SK-N-SH (cell line): ENCODE data around the gene ATL2. TPM values are rescaled to one million over a fixed set of nuclear protein-coding genes. Genes with fewer than 3 reads are reported as not detected.
"Not testable (repeated sequence)": the region's sequence is repeated elsewhere in the genome, so short reads cannot be mapped to it uniquely, and the experiment has no call there.

ENCODE experiments used
- CTCF ChIA-PET: fragments of 300-600, 350-600 bp; formaldehyde crosslinking; extraction: SDS; loops from one replicate; lab custom pipeline; 2021; lab: Yijun Ruan, JAX
- POLR2A ChIA-PET: fragments of 350-600 bp; sonication (Branson Sonifier 250); formaldehyde crosslinking; extraction: SDS; loops from one replicate; lab custom pipeline; 2020; ENCODE audit warnings: antibody characterized with exemption, inconsistent platforms; lab: Yijun Ruan, JAX
- DNase-seq: peaks from one replicate; pipeline ENCODE4 v3.0.0; 2012
- H2AFZ ChIP-seq: fragments of 200-600 bp; sonication (generic); 2 replicates; pipeline ENCODE4 v1.8.1; 2016; ENCODE audit warnings: antibody characterized with exemption, mild to moderate bottlenecking, low read depth
- H3F3A ChIP-seq: fragments of 200-600 bp; sonication (generic); replicated peaks from 2 replicates; pipeline ENCODE3; 2016; ENCODE audit warnings: antibody characterized with exemption, mild to moderate bottlenecking; ENCODE audit not compliant: insufficient read depth
- H3K27ac ChIP-seq, 2 experiments: fragments of 200-500 bp in 1 of 2; fragments of 200-600 bp in 1 of 2; sonication (Bioruptor generic) in 1 of 2; sonication (generic), shearing (Covaris generic) in 1 of 2; 2 replicates each; pipeline versions ENCODE4 v1.5.1 to v1.6.1; 2014 to 2016; ENCODE audit warnings: low read depth in 2 of 2, inconsistent platforms in 1 of 2, low read length in 1 of 2, mild to moderate bottlenecking in 1 of 2, mixed read lengths in 1 of 2
- H3K27me3 ChIP-seq: fragments of 200-600 bp; sonication (generic), shearing (Covaris generic); 2 replicates; pipeline ENCODE4 v1.6.1; 2016; ENCODE audit warnings: mixed run types; ENCODE audit not compliant: insufficient read depth
- H3K36me3 ChIP-seq, 2 experiments: fragments of 200-500 bp in 1 of 2; fragments of 200-600 bp in 1 of 2; sonication (Bioruptor generic) in 1 of 2; sonication (generic) in 1 of 2; replicated peaks in 1 of 2; 2 replicates each; pipeline versions ENCODE3 to v1.5.1; 2014 to 2016; ENCODE audit warnings: low read length in 1 of 2, mild to moderate bottlenecking in 1 of 2; ENCODE audit not compliant: insufficient read depth in 2 of 2, control insufficient read depth in 1 of 2
- H3K4me1 ChIP-seq, 2 experiments: fragments of 200-500 bp in 1 of 2; fragments of 200-600 bp in 1 of 2; sonication (Bioruptor generic) in 1 of 2; sonication (generic), shearing (Covaris generic) in 1 of 2; 2 replicates each; pipeline versions ENCODE4 v1.5.1 to v1.6.1; 2014 to 2016; ENCODE audit warnings: low read depth in 1 of 2, low read length in 1 of 2, mixed run types in 1 of 2; ENCODE audit not compliant: insufficient read depth in 2 of 2, control insufficient read depth in 1 of 2
- H3K4me2 ChIP-seq: fragments of 200-600 bp; sonication (generic), shearing (Covaris generic); 2 replicates; pipeline ENCODE4 v1.6.1; 2017; ENCODE audit warnings: mixed run types
- H3K4me3 ChIP-seq, 2 experiments: fragments of 200-500 bp in 1 of 2; fragments of 200-600 bp in 1 of 2; sonication (Bioruptor generic) in 1 of 2; sonication (generic), shearing (Covaris generic) in 1 of 2; 2 replicates each; pipeline versions ENCODE4 v1.5.1 to v1.8.1; 2014 to 2016; ENCODE audit warnings: low read depth in 2 of 2, inconsistent platforms in 1 of 2, low read length in 1 of 2, mild to moderate bottlenecking in 1 of 2, mixed read lengths in 1 of 2, moderate library complexity in 1 of 2
- H3K79me2 ChIP-seq: fragments of 200-600 bp; sonication (generic); 2 replicates; pipeline ENCODE4 v1.8.1; 2017; ENCODE audit warnings: mild to moderate bottlenecking; ENCODE audit not compliant: insufficient read depth
- H3K9ac ChIP-seq: fragments of 200-600 bp; sonication (generic); 2 replicates; pipeline ENCODE4 v1.6.1; 2017; ENCODE audit warnings: mixed run types
- H3K9me2 ChIP-seq: fragments of 200-600 bp; sonication (generic); 2 replicates; pipeline ENCODE4 v1.6.1; 2017; ENCODE audit warnings: mixed run types
- H3K9me3 ChIP-seq: fragments of 200-600 bp; sonication (generic); 2 replicates; pipeline ENCODE4 v1.6.1; 2017; ENCODE audit warnings: mixed run types, mild to moderate bottlenecking, moderate library complexity
- H4K20me1 ChIP-seq: fragments of 200-600 bp; sonication (generic); 2 replicates; pipeline ENCODE4 v1.6.1; 2017; ENCODE audit warnings: mild to moderate bottlenecking, mixed run types; ENCODE audit not compliant: insufficient read depth
- CHD2 ChIP-seq: fragments of 150-350 bp; IDR thresholded peaks from 2 replicates; pipeline ENCODE4 v1.6.1; 2018; ENCODE audit warnings: low read length; ENCODE audit not compliant: partially characterized antibody
- ELF1 ChIP-seq: IDR thresholded peaks from 2 replicates; pipeline ENCODE4 v1.4.0; 2012
- EP300 ChIP-seq, 2 experiments: IDR thresholded peaks; 2 replicates each; pipeline versions ENCODE4 v1.4.0 to v1.6.1; 2012; ENCODE audit warnings: borderline replicate concordance in 1 of 2, low read depth in 1 of 2, low read length in 1 of 2
- EZH2phosphoT487 ChIP-seq: fragments of 200-600 bp; sonication (generic); IDR thresholded peaks from 2 replicates; pipeline ENCODE4 v1.6.1; 2017; ENCODE audit warnings: low read depth, mixed run types, mild to moderate bottlenecking, antibody characterized with exemption, moderate library complexity, borderline replicate concordance
- FOSL2 ChIP-seq: IDR thresholded peaks from 2 replicates; pipeline ENCODE4 v1.4.0; 2012; ENCODE audit warnings: low read depth, mild to moderate bottlenecking, moderate library complexity, borderline replicate concordance
- FOXJ3 ChIP-seq: sonication (generic); formaldehyde crosslinking; IDR thresholded peaks from 2 replicates; pipeline ENCODE4 v1.5.1; 2020; ENCODE audit warnings: mild to moderate bottlenecking, missing genetic modification reagents
- FOXM1 ChIP-seq: IDR thresholded peaks from 2 replicates; pipeline ENCODE4 v1.4.0; 2012; ENCODE audit warnings: low read depth, mild to moderate bottlenecking
- GABPA ChIP-seq: IDR thresholded peaks from 2 replicates; pipeline ENCODE4 v1.4.0; 2012; ENCODE audit warnings: low read depth, mild to moderate bottlenecking
- JUND ChIP-seq: IDR thresholded peaks from 2 replicates; pipeline ENCODE4 v1.4.0; 2012
- MXI1 ChIP-seq: IDR thresholded peaks from 2 replicates; pipeline ENCODE4 v1.6.1; 2012; ENCODE audit warnings: mild to moderate bottlenecking, low read depth, low read length, improper control_type of control experiment
- NRF1 ChIP-seq: IDR thresholded peaks from 2 replicates; pipeline ENCODE4 v1.6.1; 2012; ENCODE audit warnings: low read depth, mild to moderate bottlenecking, low read length
- RAD21 ChIP-seq: IDR thresholded peaks from 2 replicates; pipeline ENCODE4 v1.6.1; 2012; ENCODE audit warnings: mild to moderate bottlenecking, low read length
- SIN3A ChIP-seq: IDR thresholded peaks from 2 replicates; pipeline ENCODE4 v1.6.1; 2012; ENCODE audit warnings: low read depth, mild to moderate bottlenecking, low read length, moderate library complexity, borderline replicate concordance
- SMC3 ChIP-seq: IDR thresholded peaks from 2 replicates; pipeline ENCODE4 v1.6.1; 2012; ENCODE audit warnings: low read depth, low read length, improper control_type of control experiment
- TAF1 ChIP-seq: IDR thresholded peaks from 2 replicates; pipeline ENCODE4 v1.6.1; 2012; ENCODE audit warnings: low read depth, mild to moderate bottlenecking, low read length, moderate library complexity, borderline replicate concordance
- TCF12 ChIP-seq: IDR thresholded peaks from 2 replicates; pipeline ENCODE4 v1.4.0; 2012
- TEAD4 ChIP-seq: IDR thresholded peaks from 2 replicates; pipeline ENCODE4 v1.4.0; 2012; ENCODE audit warnings: mild to moderate bottlenecking, borderline replicate concordance; ENCODE audit not compliant: insufficient read depth
- WGBS: methylation state at CpG from one replicate; pipeline ENCODE4 v1.1.6; 2017; ENCODE audit warnings: low lambda C conversion rate; 5-methylcytosine and 5-hydroxymethylcytosine counted together
- polyA plus RNA-seq, 3 experiments: library from polyadenylated mRNA; depleted of rRNA; stranded (reverse); fragments of >200 nt; gene quantifications; 2 replicates each; pipeline ENCODE4 v1.2.3, GENCODE V29; 2012
- TF ChIP-seq, protein P1 (sequence below): fragments of 150-350 bp; IDR thresholded peaks from 2 replicates; pipeline ENCODE4 v1.6.1; 2016; ENCODE audit warnings: mild to moderate bottlenecking, low read depth, low read length
- TF ChIP-seq, protein P2 (sequence below): fragments of 200-600 bp; sonication (generic); IDR thresholded peaks from 2 replicates; pipeline ENCODE4 v1.6.1; 2017; ENCODE audit warnings: antibody characterized with exemption, mild to moderate bottlenecking, moderate library complexity
- TF ChIP-seq, protein P3 (sequence below): IDR thresholded peaks from 2 replicates; pipeline ENCODE4 v1.4.0; 2012; ENCODE audit warnings: low read depth, borderline replicate concordance

Gene ATL2
- polyA plus RNA-seq, 1 of the 3 experiments (the other 2 are of a cell fraction): 55.8 TPM

DNA sequence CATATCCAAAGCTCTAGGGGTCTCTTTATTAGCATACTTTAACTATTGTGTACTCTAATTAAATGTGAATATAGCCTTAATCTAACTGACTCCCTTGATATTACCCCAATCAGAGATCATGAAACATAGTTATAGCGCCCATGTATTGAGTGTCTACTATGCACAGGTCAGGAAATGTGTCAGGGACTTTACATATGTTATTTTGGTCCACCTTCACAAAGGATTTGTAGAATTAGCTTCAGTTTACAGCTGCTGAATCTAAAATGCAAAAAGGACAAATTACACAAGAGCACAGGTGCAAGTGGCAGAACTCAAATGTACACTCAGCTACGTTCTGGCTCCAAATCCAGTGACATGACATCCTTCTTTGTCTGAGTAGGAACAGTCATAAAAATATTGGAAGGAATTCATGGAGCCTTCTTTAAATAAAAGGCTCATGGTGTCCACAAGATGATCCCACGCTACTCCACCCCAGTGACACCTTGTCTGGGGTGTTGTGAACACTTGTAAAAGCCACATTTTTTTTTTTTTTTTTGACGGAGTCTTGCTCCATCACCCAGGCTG lies 38.7 kb upstream of the ATL2 start (continued):
- TF ChIP-seq, protein P1, sequence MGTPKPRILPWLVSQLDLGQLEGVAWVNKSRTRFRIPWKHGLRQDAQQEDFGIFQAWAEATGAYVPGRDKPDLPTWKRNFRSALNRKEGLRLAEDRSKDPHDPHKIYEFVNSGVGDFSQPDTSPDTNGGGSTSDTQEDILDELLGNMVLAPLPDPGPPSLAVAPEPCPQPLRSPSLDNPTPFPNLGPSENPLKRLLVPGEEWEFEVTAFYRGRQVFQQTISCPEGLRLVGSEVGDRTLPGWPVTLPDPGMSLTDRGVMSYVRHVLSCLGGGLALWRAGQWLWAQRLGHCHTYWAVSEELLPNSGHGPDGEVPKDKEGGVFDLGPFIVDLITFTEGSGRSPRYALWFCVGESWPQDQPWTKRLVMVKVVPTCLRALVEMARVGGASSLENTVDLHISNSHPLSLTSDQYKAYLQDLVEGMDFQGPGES: no peak
- TF ChIP-seq MXI1 (no peak), SIN3A (no peak), FOSL2 (no peak), FOXM1 (no peak), JUND (no peak), TEAD4 (no peak), SMC3 (no peak)

DNA sequence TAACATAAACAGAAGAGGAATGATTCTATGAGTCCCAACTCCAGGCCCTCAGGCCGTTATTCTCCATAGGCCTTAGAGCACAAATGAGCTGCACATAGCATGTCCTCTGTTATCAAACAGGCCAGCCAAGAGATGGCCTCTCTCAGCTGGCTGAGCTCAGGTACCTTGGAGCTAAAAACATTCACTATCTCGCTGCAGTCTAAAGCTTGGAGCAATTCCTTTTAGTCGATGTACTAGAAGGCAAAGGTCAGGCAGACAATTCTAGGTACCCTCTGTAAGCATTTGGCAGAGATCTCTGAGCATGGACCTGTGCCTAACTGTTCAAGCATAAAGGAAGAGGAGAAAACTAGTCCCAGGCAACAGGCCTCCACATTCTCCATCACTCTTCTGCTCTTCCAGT lies 38.0 kb upstream of the ATL2 start:
- Histone ChIP-seq H3K79me2 (no peaks in the 10 kb centered on the region), H3K27ac (no peak overlapping the region), H2AFZ (no peak overlapping the region), H3K9me2 (no peaks in the 10 kb centered on the region), H4K20me1 (no peaks in the 10 kb centered on the region), H3F3A (no peaks in the 10 kb centered on the region), H3K9me3 (peaks cover 6% of the 10 kb centered on the region; the same call in 1 of the 2 replicates), H3K4me3 (no peak overlapping the region), H3K27me3 (peaks cover 9% of the 10 kb centered on the region; the same call in 1 of the 2 replicates), H3K4me1 (no peaks in the 10 kb centered on the region), H3K4me2 (no peak overlapping the region), H3K9ac (no peak overlapping the region), H3K36me3 (no peaks in the 10 kb centered on the region)
- CTCF ChIA-PET: no interaction called here
- 42% methylated on average over 3 of the region's 3 CpGs for WGBS
- TF ChIP-seq GABPA (no peak), FOXJ3 (CRISPR knock-in tag) (no peak), CHD2 (no peak), RAD21 (no peak), JUND (no peak), TCF12 (no peak), SMC3 (no peak), ELF1 (no peak), NRF1 (no peak), FOXM1 (no peak), EZH2phosphoT487 (no peak), EP300 (IDR thresholded peaks at IDR 0.05; ENCODE audit: borderline replicate concordance in 1 of 2, low read depth in 1 of 2, low read length in 1 of 2) (no peak), TAF1 (no peak)
- TF ChIP-seq, protein P1: no peak
- TF ChIP-seq, protein P2, sequence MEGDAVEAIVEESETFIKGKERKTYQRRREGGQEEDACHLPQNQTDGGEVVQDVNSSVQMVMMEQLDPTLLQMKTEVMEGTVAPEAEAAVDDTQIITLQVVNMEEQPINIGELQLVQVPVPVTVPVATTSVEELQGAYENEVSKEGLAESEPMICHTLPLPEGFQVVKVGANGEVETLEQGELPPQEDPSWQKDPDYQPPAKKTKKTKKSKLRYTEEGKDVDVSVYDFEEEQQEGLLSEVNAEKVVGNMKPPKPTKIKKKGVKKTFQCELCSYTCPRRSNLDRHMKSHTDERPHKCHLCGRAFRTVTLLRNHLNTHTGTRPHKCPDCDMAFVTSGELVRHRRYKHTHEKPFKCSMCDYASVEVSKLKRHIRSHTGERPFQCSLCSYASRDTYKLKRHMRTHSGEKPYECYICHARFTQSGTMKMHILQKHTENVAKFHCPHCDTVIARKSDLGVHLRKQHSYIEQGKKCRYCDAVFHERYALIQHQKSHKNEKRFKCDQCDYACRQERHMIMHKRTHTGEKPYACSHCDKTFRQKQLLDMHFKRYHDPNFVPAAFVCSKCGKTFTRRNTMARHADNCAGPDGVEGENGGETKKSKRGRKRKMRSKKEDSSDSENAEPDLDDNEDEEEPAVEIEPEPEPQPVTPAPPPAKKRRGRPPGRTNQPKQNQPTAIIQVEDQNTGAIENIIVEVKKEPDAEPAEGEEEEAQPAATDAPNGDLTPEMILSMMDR: no peak
- TF ChIP-seq, protein P3, sequence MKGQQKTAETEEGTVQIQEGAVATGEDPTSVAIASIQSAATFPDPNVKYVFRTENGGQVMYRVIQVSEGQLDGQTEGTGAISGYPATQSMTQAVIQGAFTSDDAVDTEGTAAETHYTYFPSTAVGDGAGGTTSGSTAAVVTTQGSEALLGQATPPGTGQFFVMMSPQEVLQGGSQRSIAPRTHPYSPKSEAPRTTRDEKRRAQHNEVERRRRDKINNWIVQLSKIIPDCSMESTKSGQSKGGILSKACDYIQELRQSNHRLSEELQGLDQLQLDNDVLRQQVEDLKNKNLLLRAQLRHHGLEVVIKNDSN: no peak
- no peak for DNase-seq
- POLR2A ChIA-PET: no interaction called here

DNA sequence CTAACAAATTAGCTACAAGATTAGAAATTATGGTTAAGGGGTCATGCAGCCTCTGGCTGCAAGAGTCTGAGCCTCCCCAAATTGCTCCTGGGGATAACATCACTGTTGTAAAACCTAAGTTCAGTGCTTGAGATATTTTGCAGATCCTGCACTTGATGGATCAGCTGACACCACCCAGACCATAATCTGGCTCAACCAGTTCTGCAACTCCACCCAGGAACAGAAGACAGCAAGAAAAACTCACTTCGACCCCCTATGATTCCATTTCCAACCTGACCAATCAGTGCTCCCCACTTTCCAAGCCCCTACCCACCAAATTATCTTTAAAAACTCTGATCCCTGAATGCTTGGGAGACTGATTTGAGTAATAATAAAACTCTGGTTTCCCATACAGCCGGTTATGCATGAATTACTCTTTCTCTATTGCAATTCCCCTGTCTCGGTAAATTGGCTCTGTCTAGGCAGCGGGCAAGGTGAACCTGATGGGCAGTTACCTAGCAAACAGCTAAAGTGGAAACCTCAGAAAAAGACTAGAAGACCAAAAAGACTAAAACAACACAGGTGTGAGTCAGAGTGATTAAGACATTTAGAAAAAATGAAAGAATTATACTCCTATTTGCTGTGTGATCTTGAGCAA lies 35.3 kb upstream of the ATL2 start:
- H3K4me3 ChIP-seq, H3K27ac ChIP-seq, H4K20me1 ChIP-seq, H3K36me3 ChIP-seq, CTCF ChIA-PET, H3K9me2 ChIP-seq, H3K79me2 ChIP-seq, H3F3A ChIP-seq, H3K27me3 ChIP-seq, H3K9me3 ChIP-seq, DNase-seq, H3K4me1 ChIP-seq, H3K4me2 ChIP-seq, H2AFZ ChIP-seq, H3K9ac ChIP-seq, POLR2A ChIA-PET: not testable (repeated sequence)
- 75% methylated on average over 4 of the region's 4 CpGs for WGBS
